ENCODE results near the gene PEBP1.

- TF ChIP-seq CTCF (conservative IDR thresholded peaks at IDR 0.05; ENCODE audit: low read depth, low read length), result no peak
- no peak for TF ChIP-seq RAD21 (IDR thresholded peaks at IDR 0.05; ENCODE audit: low read length)
- no peak for TF ChIP-seq CHD1 (IDR thresholded peaks at IDR 0.05; ENCODE audit: low read depth, low read length)
- TF ChIP-seq MXI1 (IDR thresholded peaks at IDR 0.05; ENCODE audit: borderline replicate concordance, low read depth, low read length), result no peak
- TF ChIP-seq ELK1 (IDR thresholded peaks at IDR 0.05; ENCODE audit: borderline replicate concordance, low read depth, low read length), result no peak
- TF ChIP-seq POLR2A (IDR thresholded peaks at IDR 0.05; ENCODE audit: low read depth, low read length), result no peak
- no peak for TF ChIP-seq SMC3 (IDR thresholded peaks at IDR 0.05; ENCODE audit: low read depth, low read length)
- TF ChIP-seq RFX5 (IDR thresholded peaks at IDR 0.05; ENCODE audit: low read depth, low read length), result no peak
- no peak for TF ChIP-seq MAZ (IDR thresholded peaks at IDR 0.05; ENCODE audit: borderline replicate concordance, low read depth, low read length)
Observed at GRCh38 chr12:118125743-118126118, 10.2 kb upstream of the PEBP1 start.

Measured in IMR-90 (cell line).